SK-N-SH treated with all-trans-retinoic acid at 6 μM for 48 hours (cell line): ENCODE results near the gene KRTAP10-3.

Experiments
- RARB ChIP-seq: fragments of 250-450 bp; sonication (Bioruptor Pico); IDR thresholded peaks from 2 replicates; pipeline ENCODE4 v1.8.0; 2021; ENCODE audit warnings: mild to moderate bottlenecking, moderate library complexity
- TCF4 ChIP-seq: fragments of 250-450 bp; sonication (Bioruptor Pico); IDR thresholded peaks from 2 replicates; pipeline ENCODE4 v1.8.0; 2021; ENCODE audit warnings: mild to moderate bottlenecking, moderate library complexity, borderline replicate concordance
- ZC3H10 ChIP-seq: fragments of 250-450 bp; sonication (Bioruptor Pico); IDR thresholded peaks from 2 replicates; pipeline ENCODE4 v1.5.1; 2021; ENCODE audit warnings: mild to moderate bottlenecking, moderate library complexity
- ZFP30 ChIP-seq: fragments of 450-650 bp; formaldehyde crosslinking; IDR thresholded peaks from 2 replicates; pipeline ENCODE4 v1.5.0; 2022; ENCODE audit warnings: mild to moderate bottlenecking, moderate library complexity
- ZNF70 ChIP-seq: fragments of 450-650 bp; formaldehyde crosslinking; IDR thresholded peaks from 2 replicates; pipeline ENCODE4 v1.5.0; 2020; ENCODE audit warnings: mild to moderate bottlenecking, moderate library complexity
- ZNF8 ChIP-seq: fragments of 450-650 bp; formaldehyde crosslinking; IDR thresholded peaks from 2 replicates; pipeline ENCODE4 v1.5.0; 2020; ENCODE audit warnings: mild to moderate bottlenecking, moderate library complexity
- TF ChIP-seq, protein P1 (sequence below): fragments of 250-450 bp; sonication (Bioruptor Pico); IDR thresholded peaks from 2 replicates; pipeline ENCODE4 v1.8.0; 2020; ENCODE audit warnings: mild to moderate bottlenecking, moderate library complexity, borderline replicate concordance

GRCh38 chr21:44544566-44544965, 14.0 kb downstream of the KRTAP10-3 start:
- no peak for TF ChIP-seq TCF4 (CRISPR knock-in tag)
- no peak for TF ChIP-seq ZFP30 (CRISPR knock-in tag)
- TF ChIP-seq, protein P1, sequence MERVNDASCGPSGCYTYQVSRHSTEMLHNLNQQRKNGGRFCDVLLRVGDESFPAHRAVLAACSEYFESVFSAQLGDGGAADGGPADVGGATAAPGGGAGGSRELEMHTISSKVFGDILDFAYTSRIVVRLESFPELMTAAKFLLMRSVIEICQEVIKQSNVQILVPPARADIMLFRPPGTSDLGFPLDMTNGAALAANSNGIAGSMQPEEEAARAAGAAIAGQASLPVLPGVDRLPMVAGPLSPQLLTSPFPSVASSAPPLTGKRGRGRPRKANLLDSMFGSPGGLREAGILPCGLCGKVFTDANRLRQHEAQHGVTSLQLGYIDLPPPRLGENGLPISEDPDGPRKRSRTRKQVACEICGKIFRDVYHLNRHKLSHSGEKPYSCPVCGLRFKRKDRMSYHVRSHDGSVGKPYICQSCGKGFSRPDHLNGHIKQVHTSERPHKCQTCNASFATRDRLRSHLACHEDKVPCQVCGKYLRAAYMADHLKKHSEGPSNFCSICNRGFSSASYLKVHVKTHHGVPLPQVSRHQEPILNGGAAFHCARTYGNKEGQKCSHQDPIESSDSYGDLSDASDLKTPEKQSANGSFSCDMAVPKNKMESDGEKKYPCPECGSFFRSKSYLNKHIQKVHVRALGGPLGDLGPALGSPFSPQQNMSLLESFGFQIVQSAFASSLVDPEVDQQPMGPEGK (CRISPR knock-in tag) = no peak
- TF ChIP-seq ZC3H10 (CRISPR knock-in tag) = no peak
- no peak for TF ChIP-seq RARB (CRISPR knock-in tag)
- no peak for TF ChIP-seq ZNF8 (CRISPR knock-in tag)
- TF ChIP-seq ZNF70 (CRISPR knock-in tag) = no peak
